ENCODE measurements around the gene GOSR1. TPM values are rescaled to one million over a fixed set of nuclear protein-coding genes. Genes with fewer than 3 reads are reported as not detected.

GOSR1 gene
- total RNA-seq, 3 donors from 2014 or later (not counting 1 experiment from before 2014, with no cell fraction given) = 45.0 to 57.5 (median 54.4) TPM

DNA sequence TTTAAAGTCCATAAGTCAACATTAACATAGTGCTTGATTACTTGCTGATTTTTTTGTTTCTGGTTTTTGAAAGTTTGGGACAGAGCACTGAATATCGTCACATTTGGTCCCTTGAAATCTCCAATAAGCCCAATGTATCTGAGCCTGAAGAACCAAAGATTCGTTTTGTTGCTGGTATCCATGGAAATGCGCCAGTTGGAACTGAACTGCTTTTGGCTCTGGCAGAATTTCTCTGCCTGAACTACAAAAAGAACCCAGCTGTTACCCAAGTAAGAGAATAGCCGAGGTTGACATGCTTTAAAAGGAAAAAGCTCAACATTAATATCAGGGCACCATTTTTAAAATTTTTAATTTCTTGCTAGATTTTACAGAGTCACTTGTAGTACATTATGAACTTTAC is 27.7 kb upstream of the GOSR1 start:
- intact Hi-C loops (cut with micrococcal nuclease) = no loop called here
- Mint-ChIP-seq H3K36me3 (peaks cover 6% of the 10 kb centered on the region), H3K4me1 (peaks cover 10 to 15% of the 10 kb centered on the region in 2 donors), H3K4me3 (no peak overlapping the region), H3K9me3 (no peaks in the 10 kb centered on the region), H3K27me3 (ENCODE audit: low read depth in 2 of 2) (no peaks in the 10 kb centered on the region), H3K27ac (no peak overlapping the region)
- no peak overlapping the region for H3K4me3 ChIP-seq (ENCODE audit: low read length)
- H3K36me3 ChIP-seq (ENCODE audit: control insufficient read depth, insufficient read depth, low read length) = peaks cover 40% of the 10 kb centered on the region
- DNase-seq (no peak), ATAC-seq (no peak)
- H3K27ac ChIP-seq (ENCODE audit: low read length) = no peak overlapping the region
- WGBS (ENCODE audit: insufficient coverage) = 97% methylated on average over 4 of the region's 4 CpGs
- TF ChIP-seq, protein P1, sequence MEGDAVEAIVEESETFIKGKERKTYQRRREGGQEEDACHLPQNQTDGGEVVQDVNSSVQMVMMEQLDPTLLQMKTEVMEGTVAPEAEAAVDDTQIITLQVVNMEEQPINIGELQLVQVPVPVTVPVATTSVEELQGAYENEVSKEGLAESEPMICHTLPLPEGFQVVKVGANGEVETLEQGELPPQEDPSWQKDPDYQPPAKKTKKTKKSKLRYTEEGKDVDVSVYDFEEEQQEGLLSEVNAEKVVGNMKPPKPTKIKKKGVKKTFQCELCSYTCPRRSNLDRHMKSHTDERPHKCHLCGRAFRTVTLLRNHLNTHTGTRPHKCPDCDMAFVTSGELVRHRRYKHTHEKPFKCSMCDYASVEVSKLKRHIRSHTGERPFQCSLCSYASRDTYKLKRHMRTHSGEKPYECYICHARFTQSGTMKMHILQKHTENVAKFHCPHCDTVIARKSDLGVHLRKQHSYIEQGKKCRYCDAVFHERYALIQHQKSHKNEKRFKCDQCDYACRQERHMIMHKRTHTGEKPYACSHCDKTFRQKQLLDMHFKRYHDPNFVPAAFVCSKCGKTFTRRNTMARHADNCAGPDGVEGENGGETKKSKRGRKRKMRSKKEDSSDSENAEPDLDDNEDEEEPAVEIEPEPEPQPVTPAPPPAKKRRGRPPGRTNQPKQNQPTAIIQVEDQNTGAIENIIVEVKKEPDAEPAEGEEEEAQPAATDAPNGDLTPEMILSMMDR (IDR thresholded peaks at IDR 0.05) = no peak
- H3K27me3 ChIP-seq (ENCODE audit: control insufficient read depth, insufficient read depth, low read length) = no peaks in the 10 kb centered on the region
- no peaks in the 10 kb centered on the region for H3K4me1 ChIP-seq (ENCODE audit: control insufficient read depth, insufficient read depth, low read length)
- H3K9me3 ChIP-seq (ENCODE audit: control insufficient read depth, insufficient read depth, low read length) = no peaks in the 10 kb centered on the region

DNA sequence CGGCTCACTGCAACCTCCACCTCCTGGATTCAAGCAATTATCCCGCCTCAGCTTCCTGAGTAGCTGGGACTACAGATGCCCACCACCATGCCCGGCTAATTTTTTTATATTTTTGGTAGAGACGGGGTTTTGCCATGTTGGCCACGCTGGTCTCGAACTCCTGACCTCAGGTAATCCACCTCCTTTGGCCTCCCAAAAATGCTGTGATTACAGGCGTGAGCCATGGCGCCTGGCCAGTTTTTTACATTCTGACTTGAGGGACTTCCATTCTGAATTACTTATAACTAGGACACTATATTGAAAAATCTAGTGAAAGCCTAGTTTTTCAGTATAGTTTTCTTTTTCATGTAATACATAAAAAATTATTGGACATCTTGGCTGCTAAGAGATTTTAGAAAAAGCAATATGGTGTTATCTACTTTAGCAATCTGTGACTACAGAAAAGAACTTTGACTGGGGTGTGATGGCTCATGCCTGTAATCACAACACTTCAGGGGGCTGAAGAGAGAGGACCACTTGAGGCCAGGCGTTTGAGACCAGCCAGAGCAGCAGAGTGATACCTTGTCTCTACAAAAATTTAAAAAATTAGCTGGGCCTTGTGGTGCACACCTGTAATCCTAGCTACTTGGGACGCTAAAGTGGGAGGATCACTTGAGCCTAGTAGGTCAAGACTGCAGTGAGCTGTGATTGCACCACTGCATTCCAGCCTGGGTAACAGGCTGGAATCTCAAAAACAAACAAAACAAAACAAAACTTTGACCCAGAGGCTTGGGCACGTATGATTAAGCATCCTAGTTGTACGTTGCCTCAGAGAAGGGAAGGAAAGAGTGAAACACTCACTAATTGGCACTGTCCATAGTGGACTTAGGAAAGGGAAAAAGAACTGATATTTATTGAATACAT is 26.8 kb upstream of the GOSR1 start:
- no peak overlapping the region for H3K4me3 Mint-ChIP-seq
- no peak for ATAC-seq
- Histone ChIP-seq H3K9me3 (ENCODE audit: control insufficient read depth, insufficient read depth, low read length) (no peaks in the 10 kb centered on the region), H3K36me3 (ENCODE audit: control insufficient read depth, insufficient read depth, low read length) (peaks cover 44% of the 10 kb centered on the region), H3K27ac (ENCODE audit: low read length) (no peak overlapping the region), H3K4me3 (ENCODE audit: low read length) (no peak overlapping the region), H3K27me3 (ENCODE audit: control insufficient read depth, insufficient read depth, low read length) (no peaks in the 10 kb centered on the region), H3K4me1 (ENCODE audit: control insufficient read depth, insufficient read depth, low read length) (no peaks in the 10 kb centered on the region)
- DNase-seq = no peak
- H3K36me3 Mint-ChIP-seq = peaks cover 12% of the 10 kb centered on the region
- TF ChIP-seq, protein P1 (IDR thresholded peaks at IDR 0.05) = no peak
- H3K4me1 Mint-ChIP-seq = peaks cover 10 to 15% of the 10 kb centered on the region in 2 donors
- H3K27me3 Mint-ChIP-seq (ENCODE audit: low read depth in 2 of 2) = no peaks in the 10 kb centered on the region
- intact Hi-C loops (cut with micrococcal nuclease) = no loop called here
- no peaks in the 10 kb centered on the region for H3K9me3 Mint-ChIP-seq
- no peak overlapping the region for H3K27ac Mint-ChIP-seq
- WGBS (ENCODE audit: insufficient coverage) = 98% methylated on average over 12 of the region's 12 CpGs

DNA sequence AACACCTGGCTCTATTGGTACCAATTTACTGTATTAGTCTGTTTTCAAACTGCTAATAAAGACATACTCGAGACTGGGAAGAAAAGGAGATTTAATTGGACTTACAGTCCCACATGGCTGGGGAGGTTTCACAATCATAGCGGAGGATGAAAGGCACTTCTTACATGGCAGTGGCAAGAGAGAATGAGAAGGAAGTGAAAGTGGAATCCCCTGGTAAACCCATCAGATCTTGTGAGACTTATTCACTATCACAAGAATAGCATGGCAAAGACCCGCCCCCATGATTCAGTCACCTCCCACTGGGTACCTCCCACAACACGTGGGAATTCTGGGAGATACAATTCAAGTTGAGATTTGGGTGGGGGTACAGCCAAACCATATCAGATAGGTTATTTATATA is 22.6 kb upstream of the GOSR1 start:
- no peak for ATAC-seq
- intact Hi-C loops (cut with micrococcal nuclease) = no loop called here
- Mint-ChIP-seq H3K36me3 (peaks cover 24% of the 10 kb centered on the region), H3K27ac (no peak overlapping the region), H3K27me3 (ENCODE audit: low read depth in 2 of 2) (no peaks in the 10 kb centered on the region), H3K4me3 (no peak overlapping the region), H3K4me1 (peaks cover 0 to 6% of the 10 kb centered on the region in 2 donors), H3K9me3 (no peaks in the 10 kb centered on the region)
- no peak overlapping the region for H3K27ac ChIP-seq (ENCODE audit: low read length)
- no peaks in the 10 kb centered on the region for H3K4me1 ChIP-seq (ENCODE audit: control insufficient read depth, insufficient read depth, low read length)
- H3K4me3 ChIP-seq (ENCODE audit: low read length) = no peak overlapping the region
- no peaks in the 10 kb centered on the region for H3K27me3 ChIP-seq (ENCODE audit: control insufficient read depth, insufficient read depth, low read length)
- WGBS (ENCODE audit: insufficient coverage) = 92% methylated on average over 2 of the region's 4 CpGs
- TF ChIP-seq, protein P1 (IDR thresholded peaks at IDR 0.05) = no peak
- no peaks in the 10 kb centered on the region for H3K9me3 ChIP-seq (ENCODE audit: control insufficient read depth, insufficient read depth, low read length)
- no peak for DNase-seq
- H3K36me3 ChIP-seq (ENCODE audit: control insufficient read depth, insufficient read depth, low read length) = peaks cover 60% of the 10 kb centered on the region

Data from natural killer cell (primary cell).